Neutrophil (primary cell): ENCODE data around the gene CPED1.
"Not testable (repeated sequence)": the region's sequence is repeated elsewhere in the genome, so short reads cannot be mapped to it uniquely, and the experiment has no call there.

Experiments used
- H3K27ac ChIP-seq: fragments of 200-600 bp; sonication (generic); 2 replicates; pipeline ENCODE4 v1.5.1; 2016; ENCODE audit warnings: mild to moderate bottlenecking, moderate library complexity
- H3K27me3 ChIP-seq: fragments of 200-600 bp; sonication (generic); 2 replicates; pipeline ENCODE4 v1.6.0; 2016; ENCODE audit warnings: mild to moderate bottlenecking
- H3K36me3 ChIP-seq: fragments of 200-600 bp; sonication (generic); 2 replicates; pipeline ENCODE4 v1.5.1; 2017
- H3K4me1 ChIP-seq, 2 experiments: fragments of 200-600 bp in 1 of 2; sonication (generic) in 1 of 2; 1 replicate in 1 of 2; 2 replicates in 1 of 2; pipeline versions ENCODE4 v1.5.1 to v1.6.1; 2013 to 2016; ENCODE audit warnings: low read depth in 1 of 2, low read length in 1 of 2, mild to moderate bottlenecking in 1 of 2, moderate library complexity in 1 of 2; ENCODE audit not compliant: control insufficient read depth in 1 of 2, insufficient read depth in 1 of 2
- H3K4me3 ChIP-seq, 2 experiments: fragments of 200-600 bp in 1 of 2; sonication (generic) in 1 of 2; 1 replicate in 1 of 2; 2 replicates in 1 of 2; pipeline ENCODE4 v1.5.1; 2013 to 2016; ENCODE audit warnings: low read depth in 1 of 2, low read length in 1 of 2, mild to moderate bottlenecking in 1 of 2, moderate library complexity in 1 of 2
- H3K9me3 ChIP-seq: fragments of 200-600 bp; sonication (generic); 2 replicates; pipeline ENCODE4 v1.5.1; 2016
- TF ChIP-seq, protein P1 (sequence below): fragments of 200-600 bp; sonication (generic); IDR thresholded peaks from 2 replicates; pipeline ENCODE4 v1.5.1; 2016; ENCODE audit warnings: antibody characterized with exemption

CPED1 gene

GRCh38 chr7:120981117-120981516, 7.4 kb upstream of the CPED1 start:
- Histone ChIP-seq H3K4me1 (no peaks in the 10 kb centered on the region), H3K27me3 (peaks cover under 1% of the 10 kb centered on the region), H3K4me3 (no peak overlapping the region), H3K9me3 (no peaks in the 10 kb centered on the region), H3K27ac (no peak overlapping the region), H3K36me3 (peaks cover 10% of the 10 kb centered on the region)
- TF ChIP-seq, protein P1, sequence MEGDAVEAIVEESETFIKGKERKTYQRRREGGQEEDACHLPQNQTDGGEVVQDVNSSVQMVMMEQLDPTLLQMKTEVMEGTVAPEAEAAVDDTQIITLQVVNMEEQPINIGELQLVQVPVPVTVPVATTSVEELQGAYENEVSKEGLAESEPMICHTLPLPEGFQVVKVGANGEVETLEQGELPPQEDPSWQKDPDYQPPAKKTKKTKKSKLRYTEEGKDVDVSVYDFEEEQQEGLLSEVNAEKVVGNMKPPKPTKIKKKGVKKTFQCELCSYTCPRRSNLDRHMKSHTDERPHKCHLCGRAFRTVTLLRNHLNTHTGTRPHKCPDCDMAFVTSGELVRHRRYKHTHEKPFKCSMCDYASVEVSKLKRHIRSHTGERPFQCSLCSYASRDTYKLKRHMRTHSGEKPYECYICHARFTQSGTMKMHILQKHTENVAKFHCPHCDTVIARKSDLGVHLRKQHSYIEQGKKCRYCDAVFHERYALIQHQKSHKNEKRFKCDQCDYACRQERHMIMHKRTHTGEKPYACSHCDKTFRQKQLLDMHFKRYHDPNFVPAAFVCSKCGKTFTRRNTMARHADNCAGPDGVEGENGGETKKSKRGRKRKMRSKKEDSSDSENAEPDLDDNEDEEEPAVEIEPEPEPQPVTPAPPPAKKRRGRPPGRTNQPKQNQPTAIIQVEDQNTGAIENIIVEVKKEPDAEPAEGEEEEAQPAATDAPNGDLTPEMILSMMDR = no peak

DNA sequence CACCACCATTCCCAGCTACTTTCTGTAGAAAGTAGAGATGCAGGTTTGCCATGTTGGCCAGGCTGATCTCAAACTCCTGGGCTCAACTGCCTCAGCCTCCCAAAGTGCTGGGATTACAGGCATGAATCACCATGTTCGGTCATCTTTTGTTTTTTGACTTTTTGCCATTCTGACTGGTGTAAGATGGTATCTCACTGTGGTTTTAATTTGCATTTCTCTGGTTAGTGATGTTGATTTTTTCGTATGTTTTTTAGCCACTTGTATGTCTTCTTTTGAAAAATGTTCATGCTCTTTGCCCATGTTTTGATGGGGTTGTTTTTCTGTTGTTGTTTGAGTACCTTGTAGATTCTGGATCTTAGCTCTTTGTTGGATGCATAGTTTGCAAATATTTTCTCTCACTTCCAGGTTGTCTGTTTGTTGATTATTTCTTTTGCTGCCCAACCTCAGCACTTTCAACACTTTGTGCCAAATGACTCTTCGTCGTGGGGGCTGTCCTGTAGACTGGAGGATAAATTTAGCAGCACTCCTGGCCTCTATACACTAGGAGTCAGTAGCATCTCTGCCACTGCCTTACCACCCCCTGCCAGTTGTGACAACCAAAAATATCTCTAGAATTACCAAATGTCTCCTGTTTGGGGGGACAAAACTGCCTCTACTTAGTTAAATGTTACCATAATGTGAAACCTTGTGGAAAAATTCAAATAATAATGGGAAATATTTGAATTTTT, 6.5 kb upstream of the CPED1 start:
- TF ChIP-seq, protein P1 = no peak
- Histone ChIP-seq H3K4me3 (no peak overlapping the region), H3K27ac (no peak overlapping the region), H3K36me3 (peaks cover under 1% of the 10 kb centered on the region), H3K9me3 (no peaks in the 10 kb centered on the region), H3K27me3 (peaks cover 6% of the 10 kb centered on the region), H3K4me1 (no peaks in the 10 kb centered on the region)

DNA sequence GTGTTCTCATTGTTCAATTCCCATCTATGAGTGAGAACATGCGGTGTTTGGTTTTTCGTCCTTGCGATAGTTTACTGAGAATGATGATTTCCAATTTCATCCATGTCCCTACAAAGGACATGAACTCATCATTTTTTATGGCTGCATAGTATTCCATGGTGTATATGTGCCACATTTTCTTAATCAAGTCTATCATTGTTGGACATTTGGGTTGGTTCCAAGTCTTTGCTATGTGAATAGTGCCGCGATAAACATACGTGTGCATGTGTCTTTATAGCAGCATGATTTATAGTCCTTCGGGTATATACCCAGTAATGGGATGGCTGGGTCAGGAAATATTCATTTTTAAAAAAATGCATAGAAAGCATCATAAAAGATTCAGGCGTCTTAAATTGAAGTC, 4.9 kb upstream of the CPED1 start:
- H3K27ac ChIP-seq, H3K9me3 ChIP-seq, H3K4me3 ChIP-seq, H3K36me3 ChIP-seq: not testable (repeated sequence)
- H3K27me3 ChIP-seq = peaks cover 16% of the 10 kb centered on the region
- H3K4me1 ChIP-seq = peaks cover 10% of the 10 kb centered on the region in 2 experiments

DNA sequence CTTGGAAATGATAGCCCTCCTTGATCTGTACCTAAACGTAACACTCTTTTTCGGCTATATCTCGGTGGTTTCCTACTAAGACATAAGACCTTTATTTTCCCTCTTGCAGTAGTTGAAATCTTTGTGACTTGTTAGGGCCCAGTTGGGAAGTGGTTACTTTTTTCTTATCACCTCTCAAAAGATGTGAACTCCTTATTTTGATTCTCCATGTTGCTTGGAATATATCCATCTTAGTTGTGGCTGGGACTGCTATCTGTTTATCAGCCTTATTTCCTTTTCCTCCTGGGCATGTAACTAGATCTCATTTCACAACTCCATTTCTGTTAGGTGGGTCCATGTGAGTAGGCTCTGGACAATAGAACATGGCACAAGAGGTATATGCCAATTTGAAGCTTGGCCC, 4.1 kb upstream of the CPED1 start:
- H3K4me3 ChIP-seq = no peak overlapping the region
- H3K9me3 ChIP-seq = no peaks in the 10 kb centered on the region
- H3K36me3 ChIP-seq = no peaks in the 10 kb centered on the region
- H3K27ac ChIP-seq = no peak overlapping the region
- H3K4me1 ChIP-seq = peaks cover 15 to 18% of the 10 kb centered on the region in 2 experiments
- TF ChIP-seq, protein P1 = no peak
- H3K27me3 ChIP-seq = peaks cover 24% of the 10 kb centered on the region

DNA sequence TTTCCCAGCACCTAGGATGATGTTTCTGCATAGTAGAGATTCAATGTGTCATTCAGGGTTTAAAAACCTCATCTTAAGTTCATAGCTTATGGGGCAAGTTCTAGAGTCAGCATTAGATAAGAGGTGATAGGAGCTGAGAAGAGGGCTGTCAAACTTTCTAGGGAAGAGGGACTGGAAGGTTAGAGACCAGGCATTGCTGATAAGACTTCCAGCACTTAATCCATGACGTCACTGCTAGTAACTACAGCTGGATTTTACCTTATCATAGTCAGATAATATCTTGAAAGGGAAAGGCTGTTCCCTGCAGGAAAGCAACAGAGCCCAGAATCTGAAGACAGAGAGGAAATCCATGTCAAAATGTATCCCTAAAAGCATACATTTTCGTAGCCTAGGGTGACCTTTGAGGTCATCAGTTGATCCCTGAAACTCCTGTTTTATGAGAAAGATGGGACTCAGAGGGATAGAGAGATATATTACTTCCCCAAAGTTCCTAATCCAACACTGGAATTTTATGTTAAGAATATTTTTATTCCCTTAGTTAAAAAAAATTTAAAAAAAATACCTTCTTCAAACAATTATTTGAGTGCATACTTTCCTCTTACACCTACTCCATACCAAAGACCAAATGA, 3.3 kb upstream of the CPED1 start:
- peaks cover 32% of the 10 kb centered on the region for H3K27me3 ChIP-seq
- no peaks in the 10 kb centered on the region for H3K36me3 ChIP-seq
- TF ChIP-seq, protein P1 = no peak
- H3K4me1 ChIP-seq = peaks cover 15 to 20% of the 10 kb centered on the region in 2 experiments
- no peak overlapping the region for H3K27ac ChIP-seq
- H3K9me3 ChIP-seq = no peaks in the 10 kb centered on the region
- H3K4me3 ChIP-seq = no peak overlapping the region

DNA sequence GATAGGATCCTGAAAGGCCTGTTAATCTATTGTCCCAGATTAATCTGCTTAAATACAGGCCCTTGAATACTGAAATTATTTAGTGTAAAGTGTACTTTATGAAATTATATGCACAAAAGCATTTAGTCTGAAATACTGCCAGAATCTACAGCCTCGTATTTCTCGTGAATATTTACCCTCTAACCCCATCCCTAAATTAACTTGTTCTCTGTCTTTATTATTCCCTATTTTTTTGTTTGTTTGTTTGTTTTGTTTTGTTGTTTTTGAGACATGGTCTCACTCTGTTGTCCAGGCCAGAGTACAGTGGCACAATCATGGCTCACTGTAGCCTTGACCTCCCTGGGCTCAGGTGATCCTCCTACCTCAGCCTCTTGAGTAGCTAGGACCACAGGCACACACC, 2.7 kb upstream of the CPED1 start:
- Histone ChIP-seq H3K9me3 (no peaks in the 10 kb centered on the region), H3K4me3 (no peak overlapping the region), H3K27me3 (peaks cover 38% of the 10 kb centered on the region), H3K27ac (no peak overlapping the region), H3K4me1 (peaks cover 15 to 20% of the 10 kb centered on the region in 2 experiments), H3K36me3 (no peaks in the 10 kb centered on the region)
- TF ChIP-seq, protein P1 = no peak
